IMR-90 (cell line): Measurements from ENCODE around the gene ST3GAL3. TPM values are rescaled to one million over a fixed set of nuclear protein-coding genes. Genes with fewer than 3 reads are reported as not detected.
A peak's percentile ranks its signal among the peaks of the same experiment; 100 is the strongest.

Source experiments
- ATAC-seq: fragments of 200-7000 bp; cut with Tn5 transposase; 2 replicates; pipeline ENCODE4 v1.9.1; 2020; ENCODE audit warnings: low read depth, mild to moderate bottlenecking, moderate library complexity
- BruUV-seq: library from RNA; stranded (reverse); fragments of 400-500 nt; replicated peaks from 2 replicates; lab custom pipeline; 2021; lab: Mats Ljungman, UMichigan
- CTCF ChIA-PET: fragments of 300-600 bp; formaldehyde crosslinking; extraction: SDS; loops from one replicate; lab custom pipeline; 2021; ENCODE audit warnings: antibody characterized with exemption; lab: Yijun Ruan, JAX
- POLR2A ChIA-PET: fragments of 300-600 bp; sonication (Branson Sonifier 250); formaldehyde crosslinking; loops from one replicate; lab custom pipeline; 2022; ENCODE audit warnings: antibody characterized with exemption; ENCODE audit not compliant: unreplicated experiment; lab: Charles Lee
- DNase-seq: peaks from one replicate; pipeline ENCODE4 v3.0.0; 2013
- H2AFZ ChIP-seq: replicated peaks from 2 replicates; pipeline ENCODE3; 2013; ENCODE audit warnings: low read length, mild to moderate bottlenecking; ENCODE audit not compliant: poor library complexity
- H2AK5ac ChIP-seq: 2 replicates; pipeline ENCODE4 v1.6.1; 2013; ENCODE audit warnings: low read depth, low read length, inconsistent platforms
- H2AK9ac ChIP-seq: replicated peaks from 2 replicates; pipeline ENCODE3; 2013; ENCODE audit warnings: mild to moderate bottlenecking, low read depth, low read length, moderate library complexity; ENCODE audit not compliant: poor library complexity
- H2BK120ac ChIP-seq: 2 replicates; pipeline ENCODE4 v1.6.1; 2013; ENCODE audit warnings: low read depth, low read length, inconsistent platforms
- H2BK15ac ChIP-seq: 3 replicates; pipeline ENCODE4 v1.6.1; 2013; ENCODE audit warnings: low read depth, low read length, inconsistent platforms
- H2BK20ac ChIP-seq: 2 replicates; pipeline ENCODE4 v1.6.1; 2013; ENCODE audit warnings: low read depth, mild to moderate bottlenecking, inconsistent platforms, low read length, moderate library complexity
- H2BK5ac ChIP-seq: 2 replicates; pipeline ENCODE4 v1.6.1; 2013; ENCODE audit warnings: mild to moderate bottlenecking, low read depth, low read length, inconsistent platforms; ENCODE audit not compliant: poor library complexity, severe bottlenecking
- H3K14ac ChIP-seq: replicated peaks from 2 replicates; pipeline ENCODE4 v1.6.1; 2013; ENCODE audit warnings: low read depth, low read length, inconsistent platforms
- H3K18ac ChIP-seq: 2 replicates; pipeline ENCODE4 v1.6.1; 2013; ENCODE audit warnings: low read depth, low read length, control low read depth
- H3K23ac ChIP-seq: 2 replicates; pipeline ENCODE4 v1.6.1; 2013; ENCODE audit warnings: low read depth, low read length, inconsistent platforms
- H3K27ac ChIP-seq: 2 replicates; pipeline ENCODE4 v1.5.1; 2013; ENCODE audit warnings: mild to moderate bottlenecking, control low read depth, low read length; ENCODE audit not compliant: insufficient read depth
- H3K27me3 ChIP-seq: 2 replicates; pipeline ENCODE4 v1.6.1; 2013; ENCODE audit warnings: low read length; ENCODE audit not compliant: control insufficient read depth, insufficient read depth
- H3K36me3 ChIP-seq: 2 replicates; pipeline ENCODE4 v1.6.1; 2013; ENCODE audit warnings: low read length, mixed read lengths; ENCODE audit not compliant: control insufficient read depth, insufficient read depth
- H3K4ac ChIP-seq: 2 replicates; pipeline ENCODE4 v1.6.1; 2013; ENCODE audit warnings: low read depth, low read length, inconsistent platforms
- H3K4me1 ChIP-seq: 2 replicates; pipeline ENCODE4 v1.6.1; 2013; ENCODE audit warnings: low read length, mixed read lengths; ENCODE audit not compliant: control insufficient read depth, insufficient read depth
- H3K4me2 ChIP-seq: 2 replicates; pipeline ENCODE4 v1.6.1; 2013; ENCODE audit warnings: low read depth, mild to moderate bottlenecking, control low read depth, low read length, moderate library complexity
- H3K4me3 ChIP-seq: 2 replicates; pipeline ENCODE4 v1.5.1; 2013; ENCODE audit warnings: low read depth, mild to moderate bottlenecking, control low read depth, low read length, moderate library complexity; ENCODE audit not compliant: insufficient read depth
- H3K56ac ChIP-seq: 2 replicates; pipeline ENCODE4 v1.6.1; 2013; ENCODE audit warnings: low read length, inconsistent platforms; ENCODE audit not compliant: insufficient read depth; ENCODE audit errors: extremely low read depth
- H3K79me1 ChIP-seq, 2 experiments: 2 replicates each; pipeline ENCODE4 v1.6.1; 2013; ENCODE audit warnings: low read length in 2 of 2, inconsistent platforms in 1 of 2, low read depth in 1 of 2
- H3K9ac ChIP-seq: 2 replicates; pipeline ENCODE4 v1.6.1; 2013; ENCODE audit warnings: low read depth, low read length, control low read depth
- H3K9me1 ChIP-seq: 2 replicates; pipeline ENCODE4 v1.6.1; 2013; ENCODE audit warnings: low read length, inconsistent platforms; ENCODE audit not compliant: insufficient read depth
- H3K9me3 ChIP-seq: 2 replicates; pipeline ENCODE4 v1.6.1; 2013; ENCODE audit warnings: low read length; ENCODE audit not compliant: control insufficient read depth, insufficient read depth
- H4K20me1 ChIP-seq: 2 replicates; pipeline ENCODE4 v1.6.1; 2013; ENCODE audit warnings: low read length, inconsistent platforms; ENCODE audit not compliant: insufficient read depth
- H4K5ac ChIP-seq: 2 replicates; pipeline ENCODE4 v1.6.1; 2013; ENCODE audit warnings: mild to moderate bottlenecking, low read depth, low read length, control low read depth
- H4K8ac ChIP-seq, 2 experiments: 2 replicates each; pipeline ENCODE4 v1.6.1; 2013; ENCODE audit warnings: low read depth in 2 of 2, low read length in 2 of 2, control low read depth in 1 of 2, inconsistent platforms in 1 of 2
- H4K91ac ChIP-seq: 2 replicates; pipeline ENCODE4 v1.6.1; 2013; ENCODE audit warnings: low read depth, low read length, inconsistent platforms; ENCODE audit not compliant: insufficient read depth
- BHLHE40 ChIP-seq: fragments of 150-350 bp; IDR thresholded peaks from 2 replicates; pipeline ENCODE4 v1.6.1; 2016; ENCODE audit warnings: mild to moderate bottlenecking, low read depth, low read length
- CEBPB ChIP-seq: IDR thresholded peaks from 2 replicates; pipeline ENCODE4 v1.6.1; 2012; ENCODE audit warnings: low read depth, low read length, improper control_type of control experiment
- CHD1 ChIP-seq: IDR thresholded peaks from 2 replicates; pipeline ENCODE4 v1.6.1; 2012; ENCODE audit warnings: low read depth, low read length, improper control_type of control experiment
- FOS ChIP-seq: fragments of 150-350 bp; IDR thresholded peaks from 2 replicates; pipeline ENCODE4 v1.6.1; 2016; ENCODE audit warnings: low read depth, low read length
- MAFK ChIP-seq: IDR thresholded peaks from 2 replicates; pipeline ENCODE4 v1.6.1; 2012; ENCODE audit warnings: low read depth, low read length, improper control_type of control experiment
- MAZ ChIP-seq: IDR thresholded peaks from 2 replicates; pipeline ENCODE4 v1.6.1; 2012; ENCODE audit warnings: low read depth, mild to moderate bottlenecking, low read length, improper control_type of control experiment, moderate library complexity, borderline replicate concordance
- MXI1 ChIP-seq: IDR thresholded peaks from 2 replicates; pipeline ENCODE4 v1.6.1; 2012; ENCODE audit warnings: low read depth, mild to moderate bottlenecking, low read length, moderate library complexity, borderline replicate concordance
- NFE2L2 ChIP-seq: fragments of 150-350 bp; IDR thresholded peaks from 2 replicates; pipeline ENCODE4 v1.6.1; 2016; ENCODE audit warnings: low read depth, mild to moderate bottlenecking, low read length
- POLR2A ChIP-seq: IDR thresholded peaks from 2 replicates; pipeline ENCODE4 v1.6.1; 2012; ENCODE audit warnings: mild to moderate bottlenecking, low read depth, low read length
- RAD21 ChIP-seq: IDR thresholded peaks from 2 replicates; pipeline ENCODE4 v1.6.1; 2012; ENCODE audit warnings: low read length, improper control_type of control experiment
- RCOR1 ChIP-seq: IDR thresholded peaks from 2 replicates; pipeline ENCODE4 v1.6.1; 2012; ENCODE audit warnings: mild to moderate bottlenecking, low read length, improper control_type of control experiment; ENCODE audit not compliant: insufficient replicate concordance
- RFX5 ChIP-seq: IDR thresholded peaks from 2 replicates; pipeline ENCODE4 v1.8.0; 2012; ENCODE audit warnings: low read depth, mild to moderate bottlenecking, low read length, moderate library complexity
- SMC3 ChIP-seq: fragments of 150-350 bp; IDR thresholded peaks from 2 replicates; pipeline ENCODE4 v1.6.1; 2016; ENCODE audit warnings: low read depth, mild to moderate bottlenecking, antibody characterized with exemption, low read length, moderate library complexity
- WGBS, 2 experiments: methylation state at CpG; one replicate each; pipeline versions ENCODE4 v1.1.5 to v1.1.7; 2013; ENCODE audit warnings: missing lambda C conversion rate in 2 of 2; ENCODE audit not compliant: insufficient read length in 1 of 2; ENCODE audit errors: extremely low coverage in 2 of 2; 5-methylcytosine and 5-hydroxymethylcytosine counted together
- dilution Hi-C: fragments of 300-500 bp; cut with HindIII; formaldehyde crosslinking; loops from one replicate; pipeline ENCODE4 v1.14.3; 2018; ENCODE audit warnings: low sequenced_read_pairs; ENCODE audit not compliant: unreplicated experiment
- in situ Hi-C: fragments of 300-500 bp; cut with MboI; formaldehyde crosslinking; loops from 3 replicates; pipeline ENCODE4 v1.14.3; 2019; ENCODE audit warnings: low sequenced_read_pairs, inconsistent platforms, mixed read lengths
- intact Hi-C: fragments of 100-400 bp; cut with micrococcal nuclease; formaldehyde crosslinking; loops from 2 replicates; pipeline ENCODE4 v1.10.0; 2022
- polyA plus RNA-seq, 3 experiments: library from polyadenylated mRNA; depleted of rRNA; stranded (reverse); fragments of >200 nt; gene quantifications; 2 replicates each; pipeline ENCODE4 v1.2.3, GENCODE V29; 2012; ENCODE audit warnings: low replicate concordance in 1 of 3
- total RNA-seq: library from RNA; depleted of rRNA; stranded (reverse); fragments of >200 nt; gene quantifications from 2 replicates; pipeline ENCODE4 v1.2.3, GENCODE V29; 2012
- TF ChIP-seq, protein P1 (sequence below): fragments of 150-350 bp; IDR thresholded peaks from 2 replicates; pipeline ENCODE4 v1.6.1; 2017; ENCODE audit warnings: mild to moderate bottlenecking, antibody characterized with exemption, low read length, low read depth
- TF ChIP-seq, protein P2 (sequence below): fragments of 150-350 bp; IDR thresholded peaks from 2 replicates; pipeline ENCODE4 v1.6.1; 2016; ENCODE audit warnings: low read depth, mild to moderate bottlenecking, low read length, moderate library complexity, borderline replicate concordance
- TF ChIP-seq, protein P3 (sequence below): conservative IDR thresholded peaks from 2 replicates; pipeline ENCODE4 v1.5.1; 2012; ENCODE audit warnings: mild to moderate bottlenecking, low read depth, low read length, improper control_type of control experiment

ST3GAL3 gene
- total and polyA plus RNA-seq, 2 of the 4 experiments (the other 2 are of a cell fraction) = 12.0 to 14.8 TPM

DNA sequence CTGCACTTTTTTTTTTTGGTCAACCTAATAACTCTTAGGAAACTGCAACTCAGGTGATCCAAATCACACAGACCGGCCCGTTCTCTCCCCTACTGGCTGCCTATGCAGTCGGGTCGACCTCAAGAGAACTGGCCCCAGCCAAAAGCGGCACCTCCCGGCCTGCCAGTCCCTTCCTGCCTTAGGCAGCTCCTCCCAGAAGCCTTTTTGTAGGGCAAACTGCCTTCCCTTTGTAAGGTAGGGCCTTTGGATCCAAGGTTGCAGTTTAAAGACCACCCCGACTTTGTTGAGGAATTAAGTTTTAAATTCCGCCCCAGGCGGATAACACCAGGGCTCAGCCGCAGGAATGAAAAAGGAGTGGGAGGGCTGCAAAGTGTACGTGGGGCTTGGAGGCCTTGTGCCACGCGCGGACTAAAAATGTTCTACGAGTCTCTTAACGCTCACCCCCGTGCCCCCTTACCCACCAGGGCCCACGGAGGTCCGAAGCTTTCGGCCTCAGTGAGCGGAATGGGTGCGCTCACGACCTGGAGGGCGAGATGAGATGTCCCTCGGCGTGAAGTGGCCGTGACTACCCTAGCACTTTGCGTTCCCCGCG, 642 bp upstream of the ST3GAL3 start:
- POLR2A ChIA-PET = no interaction called here
- Histone ChIP-seq H3K4me1 (peaks cover 11% of the 10 kb centered on the region), H3K18ac (no peak overlapping the region), H3K27me3 (no peaks in the 10 kb centered on the region), H3K9ac (peak overlapping the region; percentile 86), H4K5ac (no peak overlapping the region), H2AK9ac (peak overlapping the region; percentile 95), H3K23ac (peak overlapping the region; percentile 98), H3K27ac (peak overlapping the region; percentile 63), H3K4ac (peak overlapping the region; percentile 82), H4K8ac (peak overlapping the region; percentile 33 to 44; a peak in 2 of 4 replicates), H2AFZ (peak overlapping the region; percentile 99), H4K20me1 (peaks cover 19% of the 10 kb centered on the region), H2AK5ac (peak overlapping the region; percentile 69), H3K4me3 (peak overlapping the region; percentile 84), H3K9me1 (peaks cover 16% of the 10 kb centered on the region), H2BK5ac (peak overlapping the region; percentile 34), H3K14ac (peak overlapping the region; percentile 73), H2BK20ac (no peak overlapping the region), H3K79me1 (peaks cover 16 to 67% of the 10 kb centered on the region in 2 experiments), H3K4me2 (peak overlapping the region; percentile 93), H3K9me3 (no peaks in the 10 kb centered on the region), H2BK15ac (no peak overlapping the region), H3K36me3 (peaks cover 22% of the 10 kb centered on the region), H3K56ac (0 out of 2 replicates have a peak overlapping the region, but pooled peaks have one; percentile 22), H2BK120ac (no peak overlapping the region), H4K91ac (no peak overlapping the region; the same call in 1 of the 2 replicates)
- DNase-seq (no peak), ATAC-seq (peak; percentile 6)
- intact Hi-C loops (loop anchor here (1.0 to 5.0 kb wide), 2 partner anchors 177 to 341 kb away; no protein-coding TSS in a partner anchor), in situ Hi-C loops (no loop called here), dilution Hi-C loops (no loop called here)
- TF ChIP-seq CEBPB (no peak), SMC3 (no peak), BHLHE40 (no peak), POLR2A (no peak), RAD21 (no peak), NFE2L2 (no peak), MAFK (no peak), MAZ (no peak), RCOR1 (no peak), MXI1 (no peak), FOS (no peak), RFX5 (no peak), CHD1 (no peak)
- TF ChIP-seq, protein P1, sequence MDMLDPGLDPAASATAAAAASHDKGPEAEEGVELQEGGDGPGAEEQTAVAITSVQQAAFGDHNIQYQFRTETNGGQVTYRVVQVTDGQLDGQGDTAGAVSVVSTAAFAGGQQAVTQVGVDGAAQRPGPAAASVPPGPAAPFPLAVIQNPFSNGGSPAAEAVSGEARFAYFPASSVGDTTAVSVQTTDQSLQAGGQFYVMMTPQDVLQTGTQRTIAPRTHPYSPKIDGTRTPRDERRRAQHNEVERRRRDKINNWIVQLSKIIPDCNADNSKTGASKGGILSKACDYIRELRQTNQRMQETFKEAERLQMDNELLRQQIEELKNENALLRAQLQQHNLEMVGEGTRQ = no peak
- TF ChIP-seq, protein P2, sequence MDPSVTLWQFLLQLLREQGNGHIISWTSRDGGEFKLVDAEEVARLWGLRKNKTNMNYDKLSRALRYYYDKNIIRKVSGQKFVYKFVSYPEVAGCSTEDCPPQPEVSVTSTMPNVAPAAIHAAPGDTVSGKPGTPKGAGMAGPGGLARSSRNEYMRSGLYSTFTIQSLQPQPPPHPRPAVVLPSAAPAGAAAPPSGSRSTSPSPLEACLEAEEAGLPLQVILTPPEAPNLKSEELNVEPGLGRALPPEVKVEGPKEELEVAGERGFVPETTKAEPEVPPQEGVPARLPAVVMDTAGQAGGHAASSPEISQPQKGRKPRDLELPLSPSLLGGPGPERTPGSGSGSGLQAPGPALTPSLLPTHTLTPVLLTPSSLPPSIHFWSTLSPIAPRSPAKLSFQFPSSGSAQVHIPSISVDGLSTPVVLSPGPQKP = no peak
- TF ChIP-seq, protein P3, sequence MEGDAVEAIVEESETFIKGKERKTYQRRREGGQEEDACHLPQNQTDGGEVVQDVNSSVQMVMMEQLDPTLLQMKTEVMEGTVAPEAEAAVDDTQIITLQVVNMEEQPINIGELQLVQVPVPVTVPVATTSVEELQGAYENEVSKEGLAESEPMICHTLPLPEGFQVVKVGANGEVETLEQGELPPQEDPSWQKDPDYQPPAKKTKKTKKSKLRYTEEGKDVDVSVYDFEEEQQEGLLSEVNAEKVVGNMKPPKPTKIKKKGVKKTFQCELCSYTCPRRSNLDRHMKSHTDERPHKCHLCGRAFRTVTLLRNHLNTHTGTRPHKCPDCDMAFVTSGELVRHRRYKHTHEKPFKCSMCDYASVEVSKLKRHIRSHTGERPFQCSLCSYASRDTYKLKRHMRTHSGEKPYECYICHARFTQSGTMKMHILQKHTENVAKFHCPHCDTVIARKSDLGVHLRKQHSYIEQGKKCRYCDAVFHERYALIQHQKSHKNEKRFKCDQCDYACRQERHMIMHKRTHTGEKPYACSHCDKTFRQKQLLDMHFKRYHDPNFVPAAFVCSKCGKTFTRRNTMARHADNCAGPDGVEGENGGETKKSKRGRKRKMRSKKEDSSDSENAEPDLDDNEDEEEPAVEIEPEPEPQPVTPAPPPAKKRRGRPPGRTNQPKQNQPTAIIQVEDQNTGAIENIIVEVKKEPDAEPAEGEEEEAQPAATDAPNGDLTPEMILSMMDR = no peak
- 0% methylated on average over 6 of the region's 30 CpGs; no CpG with 5 or more reads in 1 of the 2 experiments for WGBS, 2 experiments
- BruUV-seq = no TSS peak
- CTCF ChIA-PET = no interaction called here
